Left forelimb (tissue), 1 donor: Measurements from ENCODE around the gene MYO5C.
"Not testable (repeated sequence)": the region's sequence is repeated elsewhere in the genome, so short reads cannot be mapped to it uniquely, and the experiment has no call there.

Experiments used
- DNase-seq: peaks from one replicate; pipeline ENCODE4 v3.0.0-alpha.2; 2018; ENCODE audit warnings: low spot score

The MYO5C gene

DNA sequence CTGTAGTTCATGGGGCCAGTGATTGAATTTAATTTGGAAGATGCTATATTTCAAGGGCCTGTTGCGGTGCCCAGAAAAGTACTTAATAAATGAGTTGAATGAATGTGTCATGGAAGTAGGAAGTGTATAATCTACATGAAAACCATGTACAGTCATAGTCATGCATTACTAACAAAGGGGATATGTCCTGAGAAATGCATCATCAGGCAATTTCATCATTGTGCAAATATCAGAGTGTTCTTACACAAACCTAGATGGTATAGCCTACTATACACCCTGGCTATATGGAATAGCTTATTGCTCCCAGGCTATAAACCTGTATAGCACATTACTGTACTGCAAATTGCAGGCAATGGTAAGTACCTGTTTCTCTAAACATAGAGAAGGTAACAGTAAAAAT lies 10.7 kb upstream of the MYO5C start:
- DNase-seq: no peak

DNA sequence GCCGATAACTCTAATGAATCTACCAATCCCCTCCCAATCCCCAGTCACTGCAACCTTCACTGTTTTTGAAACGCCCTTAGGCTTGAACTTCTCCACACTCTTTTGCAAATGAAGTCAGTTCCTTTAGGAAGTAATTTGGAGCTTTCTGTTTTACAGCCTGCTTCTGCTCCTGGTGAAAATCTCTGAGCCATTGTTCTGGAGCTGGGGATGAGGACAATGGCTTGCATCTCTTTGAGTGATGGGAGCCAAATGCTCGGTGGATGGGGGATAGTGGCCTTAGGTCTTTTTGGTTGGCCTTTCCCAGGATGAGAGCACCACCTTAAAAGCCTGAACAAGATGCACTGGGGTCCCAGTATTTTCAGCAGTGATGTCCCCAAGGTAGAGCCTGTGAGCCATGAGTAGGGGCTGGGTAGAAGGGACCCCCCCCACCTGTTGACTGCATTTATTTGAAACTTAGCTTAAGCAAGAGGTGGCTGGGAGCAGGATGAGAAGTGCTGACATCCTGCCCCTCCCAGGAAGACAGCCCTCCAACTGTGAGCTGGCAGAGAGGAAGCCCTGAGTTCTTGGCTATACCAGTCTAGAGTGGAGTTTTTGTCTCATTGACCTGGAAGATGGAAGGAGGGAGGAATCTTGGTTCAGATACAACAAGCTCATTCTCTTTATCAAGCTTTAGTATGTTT lies 7.6 kb upstream of the MYO5C start:
- DNase-seq: no peak

DNA sequence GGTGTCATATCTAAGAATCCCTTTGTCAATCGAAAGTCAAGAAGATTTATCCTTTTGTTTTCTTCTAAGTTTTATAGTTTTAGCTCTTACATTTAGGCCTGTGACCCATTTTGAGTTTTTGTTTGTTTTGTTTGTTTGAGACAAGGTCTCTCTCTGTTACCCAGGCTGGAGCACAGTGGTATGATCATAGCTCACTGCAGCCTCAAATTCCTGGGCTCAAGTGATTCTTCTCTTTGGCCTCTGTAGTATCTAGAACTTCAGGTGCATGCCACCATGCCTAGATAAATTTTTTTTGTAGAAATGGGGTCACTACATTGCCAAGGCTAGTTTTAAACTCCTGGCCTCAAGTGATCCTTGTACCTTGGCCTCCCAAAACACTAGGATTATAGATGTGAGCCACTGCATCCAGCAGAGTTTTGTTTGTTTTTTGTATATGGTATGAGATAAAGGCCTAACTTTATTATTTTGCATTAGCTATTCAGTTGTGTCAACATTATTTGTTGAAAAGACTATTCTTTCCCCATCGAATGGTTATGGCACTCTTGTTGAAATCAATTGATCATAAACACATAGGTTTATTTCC lies 5.8 kb upstream of the MYO5C start:
- DNase-seq: no peak

DNA sequence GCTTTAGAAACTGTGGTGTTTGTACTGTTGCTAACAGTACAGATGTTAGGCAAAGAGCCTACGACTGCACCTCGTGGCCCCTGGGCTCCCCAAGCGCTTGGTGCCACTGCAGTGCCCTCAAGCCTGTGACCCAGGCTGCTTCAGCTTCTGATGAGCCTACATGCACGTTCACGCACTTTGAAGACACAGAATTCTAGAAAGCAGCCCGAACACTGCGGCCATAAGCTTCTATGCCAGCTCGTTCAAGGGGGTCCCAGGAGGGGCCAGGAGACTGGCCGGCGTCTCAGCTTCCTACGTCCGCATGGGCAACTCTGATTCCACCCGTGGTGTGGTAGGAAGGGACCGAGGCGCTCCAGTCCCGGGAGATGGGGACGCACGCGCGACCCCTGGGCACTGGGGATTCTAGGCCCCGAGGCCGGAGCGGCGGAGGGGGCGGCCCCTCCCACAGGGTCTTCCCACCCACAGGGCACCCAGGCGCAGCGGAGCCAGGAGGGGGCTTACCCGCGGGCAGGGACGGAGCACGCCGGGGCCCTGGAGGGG lies 653 bp downstream of the MYO5C start:
- DNase-seq: no peak

DNA sequence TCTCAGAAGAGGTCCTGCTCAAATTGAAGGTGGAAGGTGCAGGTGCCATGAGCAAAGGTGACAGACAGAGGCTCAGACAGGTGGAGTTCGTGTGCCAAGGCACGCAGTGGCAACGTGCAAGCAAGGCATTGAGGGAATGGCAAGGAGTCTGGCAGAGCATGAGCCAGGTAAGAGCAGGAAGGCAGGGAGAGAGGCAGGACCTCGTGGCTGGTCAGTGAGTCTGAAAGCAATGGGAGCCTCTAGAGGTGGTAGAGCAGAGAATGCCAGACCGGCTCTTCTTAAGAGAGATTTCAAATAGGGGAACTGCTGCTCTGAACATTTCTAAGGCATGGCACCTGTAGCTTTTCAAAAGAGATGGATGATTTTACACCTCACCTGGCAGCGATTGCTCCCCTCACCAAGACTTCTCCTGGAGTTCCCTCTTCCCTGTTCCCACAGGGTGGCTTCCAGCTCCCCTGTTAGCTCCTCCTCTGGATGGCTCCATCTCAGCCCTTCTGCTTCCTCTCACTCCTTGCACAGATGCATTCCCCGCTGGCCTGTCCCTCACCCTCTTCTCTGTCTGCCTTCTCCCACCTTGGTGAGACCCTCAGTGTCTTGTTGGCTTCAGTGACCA lies 2.7 kb downstream of the MYO5C start:
- no peak for DNase-seq

DNA sequence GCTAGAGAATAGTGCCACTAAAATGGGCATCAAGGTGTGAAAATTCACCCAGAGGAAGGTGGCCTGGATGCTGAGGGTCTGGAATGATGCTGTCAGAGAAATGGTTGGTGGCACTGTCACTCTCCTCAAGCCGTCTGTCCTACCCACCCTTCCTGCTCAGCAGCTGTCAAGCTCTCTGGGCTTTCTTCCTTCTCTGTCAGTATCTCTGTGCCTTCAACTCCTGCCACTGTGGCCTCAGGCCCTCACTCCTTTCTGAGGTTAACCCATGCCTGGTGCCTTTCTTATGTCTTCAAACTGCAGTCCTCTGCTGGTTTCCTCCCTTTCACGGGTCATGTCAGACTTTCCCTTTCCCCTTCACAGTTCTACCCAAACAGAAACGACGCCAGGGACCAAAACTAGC lies 4.4 kb downstream of the MYO5C start:
- DNase-seq: no peak

DNA sequence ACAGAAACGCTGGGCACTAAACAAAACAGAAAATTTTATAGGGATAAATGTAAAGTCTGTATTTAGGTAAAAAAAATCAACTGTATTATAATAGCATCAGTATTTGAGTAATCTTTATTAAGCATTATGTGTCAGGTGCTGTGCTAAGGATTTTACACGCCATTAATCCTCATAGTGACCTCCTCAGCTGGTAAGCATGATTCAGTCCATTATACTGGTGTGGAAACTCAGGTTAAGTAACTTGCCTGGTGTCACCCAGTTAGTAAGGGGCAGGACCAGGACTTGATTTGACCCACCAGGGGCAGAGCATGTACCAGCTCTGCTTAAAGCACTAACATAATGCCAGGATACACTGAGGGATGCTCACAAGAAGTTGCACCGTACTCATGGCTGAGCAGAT lies 4.8 kb downstream of the MYO5C start:
- no peak for DNase-seq

DNA sequence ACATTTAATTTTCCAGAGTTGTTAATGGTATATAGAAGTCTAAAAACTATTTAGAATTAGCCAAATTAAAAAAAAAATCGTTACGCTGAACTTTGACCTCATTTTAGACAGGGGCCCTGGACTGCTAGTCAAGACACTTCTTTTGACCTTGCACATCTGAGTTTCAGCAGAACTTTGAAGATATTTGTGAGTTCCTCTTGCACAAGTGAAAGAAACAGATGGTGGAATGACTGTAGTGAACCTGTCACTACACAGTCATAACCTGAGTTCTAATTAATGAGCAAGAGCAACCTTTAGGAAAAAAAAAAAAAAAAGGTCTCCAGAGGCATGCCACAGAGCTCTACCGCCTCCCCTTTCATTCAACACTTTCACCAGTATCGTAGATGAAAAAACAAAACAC lies 5.3 kb downstream of the MYO5C start:
- DNase-seq: no peak

DNA sequence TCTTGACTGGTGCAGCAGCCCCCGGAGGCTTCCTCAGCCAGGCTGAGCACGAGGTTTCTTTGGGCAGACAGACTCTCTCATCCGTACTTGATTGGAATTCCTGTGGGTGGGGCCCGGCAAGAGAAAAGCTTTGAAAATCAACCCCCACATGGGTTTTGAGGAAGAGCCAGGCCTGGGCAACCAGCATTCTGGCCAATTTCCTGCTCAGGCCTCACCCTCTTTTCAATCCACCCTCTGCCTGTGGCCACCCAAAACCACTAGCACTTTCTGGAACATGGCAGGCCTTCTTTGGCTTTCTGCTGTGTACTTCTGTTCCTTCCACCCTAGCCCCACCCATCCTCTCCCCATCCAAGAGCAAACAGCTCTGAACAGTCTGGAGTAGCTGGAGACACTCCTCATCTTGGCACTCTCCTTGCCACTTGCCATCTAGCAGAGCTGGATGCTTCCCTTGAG lies 5.9 kb downstream of the MYO5C start:
- no peak for DNase-seq

DNA sequence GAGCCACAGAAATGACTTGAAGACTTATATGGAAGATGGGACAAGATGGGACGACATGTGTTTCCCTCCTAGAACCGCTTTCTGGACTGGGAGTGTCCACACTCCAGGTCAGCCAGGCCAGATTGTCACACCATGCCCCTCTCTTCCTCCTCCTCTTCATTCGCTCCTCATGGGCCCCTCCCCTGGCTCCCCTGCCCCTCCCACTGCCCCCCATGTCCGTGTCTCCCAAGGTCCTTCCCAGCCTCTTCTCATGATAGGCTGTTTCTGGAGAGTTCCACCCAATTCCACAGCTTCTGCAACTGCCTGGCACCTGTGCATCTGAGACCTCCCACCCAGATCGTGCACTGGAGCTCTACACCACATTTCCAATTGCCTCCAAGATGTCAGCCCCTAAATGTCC lies 6.6 kb downstream of the MYO5C start:
- DNase-seq: no peak

DNA sequence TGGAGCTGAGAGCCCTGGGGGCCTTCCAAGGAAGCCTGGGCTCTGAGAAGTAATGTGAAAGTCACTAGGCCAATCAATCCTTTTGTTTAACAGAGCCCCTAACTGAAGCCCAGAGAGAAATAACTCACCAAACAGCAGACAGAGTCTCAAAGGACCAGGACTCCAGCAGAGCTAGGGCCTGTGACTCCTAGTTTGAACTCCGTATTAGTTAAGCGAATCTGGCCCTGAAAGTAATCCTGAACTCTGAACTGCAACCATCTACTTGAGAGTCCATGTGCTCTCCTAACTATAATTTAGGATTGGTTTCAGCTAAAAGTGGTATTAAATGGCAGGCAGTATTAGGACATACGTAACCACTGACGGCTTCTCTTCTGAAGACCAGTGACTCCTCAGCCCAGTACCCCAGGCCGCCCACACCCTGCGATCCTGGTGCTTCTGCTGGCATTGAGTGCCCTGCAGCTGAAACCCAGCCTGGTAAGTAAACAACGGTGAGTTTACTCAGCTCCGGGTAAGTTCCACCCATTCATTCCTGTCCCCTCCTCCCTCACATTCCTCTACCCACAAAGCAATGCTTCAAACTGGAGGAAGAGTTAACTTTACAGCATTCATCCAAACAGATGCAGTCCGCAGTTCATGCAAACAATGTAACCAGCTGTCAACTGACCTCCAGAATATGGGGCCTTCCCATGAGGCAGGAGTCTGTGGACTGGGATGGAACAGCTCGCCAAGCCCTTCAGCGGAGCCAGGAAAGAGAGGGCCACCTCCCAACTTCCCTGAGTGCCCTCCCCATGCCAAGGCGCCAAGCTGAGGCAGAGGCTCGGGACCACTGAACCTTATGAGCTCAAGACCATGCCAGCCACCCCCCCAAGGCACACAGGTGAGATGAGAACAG lies 7.3 kb downstream of the MYO5C start:
- DNase-seq: no peak

DNA sequence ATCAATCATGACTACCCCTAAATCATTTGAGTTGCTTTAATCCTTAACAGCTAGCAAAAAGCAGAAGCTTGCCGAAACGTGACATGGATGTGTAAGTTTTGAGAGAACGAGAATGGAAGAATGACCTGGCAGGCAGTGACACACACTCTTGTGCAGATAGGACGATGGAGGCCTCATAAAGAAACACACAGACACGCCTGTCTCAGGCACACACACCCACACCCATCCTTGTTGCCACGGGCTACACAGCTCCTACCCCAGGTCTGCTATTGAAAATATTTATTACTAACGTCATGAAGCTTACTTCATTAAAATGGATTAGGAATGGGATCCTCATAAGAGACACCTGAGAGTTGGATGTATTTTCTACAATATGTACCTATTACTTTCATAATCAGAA lies 8.5 kb downstream of the MYO5C start:
- DNase-seq: no peak

DNA sequence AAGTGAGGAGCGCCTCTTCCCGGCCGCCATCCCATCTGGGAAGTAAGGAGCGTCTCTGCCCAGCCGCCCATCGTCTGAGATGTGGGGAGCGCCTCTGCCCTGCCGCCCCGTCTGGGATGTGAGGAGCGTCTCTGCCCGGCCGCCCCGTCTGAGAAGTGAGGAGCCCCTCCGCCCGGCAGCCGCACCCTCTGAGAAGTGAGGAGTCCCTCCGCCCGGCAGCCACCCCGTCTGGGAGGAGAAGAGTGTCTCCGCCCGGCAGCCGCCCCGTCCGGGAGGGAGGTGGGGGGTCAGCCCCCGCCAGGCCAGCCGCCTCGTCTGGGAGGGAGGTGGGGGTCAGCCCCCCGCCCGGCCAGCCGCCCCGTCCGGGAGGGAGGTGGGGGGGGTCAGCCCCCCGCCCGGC lies 9.7 kb downstream of the MYO5C start:
- not testable (repeated sequence) for DNase-seq

DNA sequence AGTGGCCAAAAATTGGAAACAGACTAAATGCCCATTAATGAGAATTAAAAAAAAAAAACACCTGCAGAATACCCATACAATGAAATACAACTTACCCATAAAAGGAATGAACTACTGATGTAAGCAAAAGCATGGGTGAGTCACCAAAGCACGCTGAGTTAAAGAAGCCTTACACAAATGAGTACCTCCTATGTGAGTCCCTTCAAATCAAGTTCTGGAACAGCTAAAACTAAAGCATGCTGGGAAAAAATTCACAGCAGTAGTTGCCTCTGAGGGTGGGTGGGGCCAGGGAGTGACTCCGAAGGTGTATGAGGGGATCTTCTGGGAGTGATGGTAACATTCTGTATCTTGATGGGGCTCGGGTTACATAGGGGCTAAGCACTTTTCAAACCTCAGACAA lies 11.4 kb downstream of the MYO5C start:
- no peak for DNase-seq

DNA sequence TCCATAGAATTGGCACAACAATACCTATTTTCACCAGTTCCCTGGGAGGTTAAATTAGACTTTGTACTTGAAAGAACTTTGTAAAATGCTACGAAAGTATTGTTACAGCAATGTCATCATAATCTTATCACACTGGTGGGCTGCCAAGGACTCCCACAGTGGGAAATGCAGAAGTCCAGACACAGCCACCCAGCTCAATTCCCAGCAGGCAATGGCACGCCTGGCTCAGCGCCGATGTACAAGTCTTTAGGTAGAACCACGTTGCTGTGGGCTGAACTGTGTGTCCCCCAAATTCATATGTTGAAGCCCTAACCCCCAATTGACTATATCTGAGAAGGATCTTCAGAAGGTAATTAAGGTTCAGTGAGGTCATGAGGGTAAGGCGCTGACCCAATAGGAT lies 12.3 kb downstream of the MYO5C start:
- no peak for DNase-seq

DNA sequence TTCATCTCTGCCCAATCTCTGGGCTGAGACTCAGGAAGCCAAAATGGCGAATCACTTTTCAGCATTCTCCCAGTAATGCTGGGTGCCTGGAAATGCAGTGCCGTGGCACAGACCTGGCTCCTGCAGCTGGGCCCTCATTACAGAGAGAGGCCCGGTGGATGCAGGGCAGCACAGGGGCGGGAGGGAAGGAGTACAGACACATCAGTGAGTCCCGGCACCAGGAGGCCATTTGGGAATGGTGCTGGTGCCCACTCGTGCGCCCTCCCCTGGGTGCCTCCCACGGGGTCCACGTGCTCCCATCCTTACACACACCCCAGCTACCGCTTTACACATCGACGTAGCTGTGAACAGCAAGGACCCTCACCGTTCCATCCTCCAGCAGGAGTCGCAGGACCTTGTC lies 13.2 kb downstream of the MYO5C start:
- DNase-seq: no peak

DNA sequence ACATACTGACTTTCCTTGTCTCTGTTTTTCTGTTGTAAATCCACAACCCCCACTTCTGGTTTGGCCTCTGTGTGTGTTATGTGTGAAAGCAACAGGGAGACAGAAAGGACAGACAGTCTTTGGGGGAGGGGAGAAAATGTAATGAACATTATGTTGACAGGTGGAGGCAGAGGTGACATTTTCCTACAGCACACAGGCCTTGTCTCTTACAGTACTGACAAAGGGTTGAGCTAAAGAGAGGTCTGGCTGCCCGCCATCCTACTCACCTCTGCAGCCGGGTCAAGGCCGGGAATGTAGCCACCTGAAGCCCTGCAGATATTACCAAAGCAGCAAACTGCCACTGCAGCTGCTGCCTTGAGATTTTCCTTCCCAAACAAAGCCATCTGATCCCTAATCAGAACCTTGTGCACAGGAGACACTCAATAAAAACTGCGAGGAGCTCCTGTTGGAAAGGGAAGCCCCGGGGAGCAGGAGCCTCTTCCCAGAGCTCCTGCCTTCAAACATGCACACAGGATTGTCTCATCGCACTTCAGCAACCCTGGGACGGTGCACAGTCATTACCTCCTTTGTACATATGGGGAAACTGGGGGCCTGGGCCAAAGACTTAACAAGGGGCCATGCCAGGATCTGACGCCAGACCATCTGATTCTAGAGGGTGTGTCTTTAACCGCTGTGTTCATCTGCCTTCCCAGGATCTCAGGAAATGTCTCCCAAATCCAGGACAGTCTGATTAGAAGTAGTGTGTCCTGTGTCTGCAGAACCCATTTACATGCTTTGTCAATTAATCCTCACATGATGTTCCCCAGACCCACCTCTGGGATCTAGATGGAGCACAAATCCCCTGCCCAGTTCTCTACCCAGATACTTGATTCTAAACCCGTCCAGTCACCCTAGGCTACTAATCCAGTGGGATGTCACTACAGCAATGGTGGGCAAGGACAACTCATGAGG lies 14.2 kb downstream of the MYO5C start:
- no peak for DNase-seq

DNA sequence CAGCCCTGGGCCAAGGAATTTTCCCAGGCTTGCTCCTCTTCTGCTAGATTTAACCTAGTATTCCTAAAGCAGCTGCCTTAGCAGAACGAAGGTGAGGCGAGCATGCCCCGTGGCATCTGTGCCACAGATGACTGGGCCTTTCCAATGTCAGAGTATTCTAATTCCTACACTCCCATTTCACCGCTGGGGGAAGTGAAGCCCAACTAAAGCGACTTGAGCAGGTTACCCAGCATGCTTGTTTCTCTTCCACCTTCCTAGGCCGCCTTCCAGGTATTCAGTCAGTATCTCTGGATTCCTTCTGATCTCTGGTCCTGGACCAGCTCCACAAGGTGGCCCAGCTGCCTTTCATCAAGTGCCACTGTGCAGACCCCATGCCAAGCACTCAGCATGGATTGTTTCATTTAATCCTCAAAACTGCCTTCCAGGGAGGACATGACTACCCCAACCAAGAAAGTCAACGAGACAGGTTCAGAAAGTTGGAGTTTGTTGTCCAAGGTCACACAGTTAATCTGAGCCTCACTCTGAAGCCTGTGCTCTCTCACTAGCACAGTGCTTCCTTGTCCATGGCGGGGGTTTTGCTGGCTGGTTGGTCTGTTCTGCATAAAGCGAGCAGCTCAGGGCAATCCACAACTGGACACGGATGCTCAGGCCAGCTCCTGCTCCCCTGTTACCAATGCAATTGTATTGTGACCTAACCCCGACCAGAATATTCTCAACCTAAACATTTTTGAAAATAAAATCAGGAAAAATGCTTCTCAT lies 15.1 kb downstream of the MYO5C start:
- DNase-seq: no peak

DNA sequence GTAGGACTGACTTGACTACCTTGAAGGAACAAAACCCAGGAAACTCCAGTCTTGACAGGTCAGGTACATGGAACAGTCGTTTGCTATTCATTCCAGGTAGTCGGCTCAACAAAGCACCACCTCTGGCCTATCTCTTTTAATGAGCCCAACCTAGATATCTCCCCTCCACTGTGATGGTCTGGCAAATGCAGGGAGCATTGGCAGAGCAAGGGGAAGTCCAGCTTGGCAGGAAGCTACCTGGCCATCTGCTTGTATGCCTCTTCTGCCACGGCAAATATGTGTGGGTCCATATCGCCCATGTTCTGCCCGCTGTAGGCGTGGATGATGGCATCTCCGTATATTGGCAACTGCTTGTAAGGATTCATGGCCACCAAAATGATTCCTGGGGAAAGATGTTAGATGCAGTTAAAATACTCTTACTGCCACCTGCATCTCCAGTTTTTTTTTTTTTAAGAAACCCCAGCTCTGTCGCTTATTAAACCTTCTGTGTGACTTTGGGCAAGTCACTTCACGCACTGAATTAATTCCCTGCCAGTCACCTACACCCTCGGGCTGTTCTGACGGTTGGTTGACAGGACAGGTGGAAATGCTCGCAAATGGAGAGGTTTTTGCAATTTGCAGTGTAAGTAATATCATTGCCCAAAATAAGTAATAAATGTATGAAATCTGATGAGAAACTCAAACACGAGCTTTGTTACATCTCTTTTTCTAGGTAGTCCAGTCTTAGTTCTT lies 16.8 kb downstream of the MYO5C start:
- no peak for DNase-seq

DNA sequence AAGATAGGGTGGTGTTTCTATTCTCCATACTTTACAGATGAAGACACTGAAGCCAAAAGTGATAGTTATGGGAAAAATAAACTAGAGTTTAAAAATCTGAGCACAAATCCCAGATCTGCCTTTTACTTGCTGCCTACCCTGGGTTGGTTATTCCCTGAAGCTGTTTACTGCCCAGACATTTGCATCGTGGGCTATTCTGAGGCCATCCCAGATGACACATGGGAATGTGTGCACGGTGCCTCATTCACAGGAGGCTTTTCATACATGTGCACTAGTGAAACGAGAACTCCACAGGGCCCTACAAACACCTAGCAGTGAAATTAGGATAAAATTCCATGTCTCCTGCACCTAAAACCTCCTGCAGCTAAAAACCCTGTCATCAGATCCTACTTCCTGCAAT lies 17.5 kb downstream of the MYO5C start:
- no peak for DNase-seq
